HepG2 (cell line): ENCODE results near the gene CSTF1. TPM values are rescaled to one million over a fixed set of nuclear protein-coding genes. Genes with fewer than 3 reads are reported as not detected.

Experiments used
- CEBPG ChIP-seq: IDR thresholded peaks from 2 replicates; pipeline ENCODE4 v1.6.1; 2016
- HOXA3 ChIP-seq: sonication (generic); formaldehyde crosslinking; IDR thresholded peaks from 2 replicates; pipeline ENCODE4 v1.5.0; 2020; ENCODE audit warnings: missing genetic modification reagents
- KAT8 ChIP-seq: IDR thresholded peaks from 2 replicates; pipeline ENCODE4 v1.6.1; 2016; ENCODE audit warnings: missing genetic modification reagents, missing compliant biosample characterization
- KLF16 ChIP-seq, 2 experiments: sonication (generic) in 1 of 2; formaldehyde crosslinking in 1 of 2; IDR thresholded peaks; 2 replicates each; pipeline versions ENCODE4 v1.6.1 to v1.8.0; 2016 to 2023; ENCODE audit warnings: missing genetic modification reagents in 2 of 2, missing compliant biosample characterization in 1 of 2
- MBD4 ChIP-seq: IDR thresholded peaks from 2 replicates; pipeline ENCODE4 v1.6.1; 2012; ENCODE audit warnings: low read length, inconsistent platforms, borderline replicate concordance
- MIER2 ChIP-seq: IDR thresholded peaks from 2 replicates; pipeline ENCODE4 v1.6.1; 2016; ENCODE audit warnings: missing biosample characterization, missing genetic modification reagents
- MYNN ChIP-seq: sonication (generic); formaldehyde crosslinking; IDR thresholded peaks from 2 replicates; pipeline ENCODE4 v1.4.0; 2020; ENCODE audit warnings: mild to moderate bottlenecking, low read depth, missing genetic modification reagents
- NCOA1 ChIP-seq: sonication (generic); formaldehyde crosslinking; IDR thresholded peaks from 2 replicates; pipeline ENCODE4 v1.9.0; 2021; ENCODE audit warnings: missing genetic modification reagents
- NFKB2 ChIP-seq: sonication (generic); formaldehyde crosslinking; IDR thresholded peaks from 2 replicates; pipeline ENCODE4 v1.4.0; 2020; ENCODE audit warnings: missing genetic modification reagents, borderline replicate concordance
- ONECUT2 ChIP-seq: sonication (generic); formaldehyde crosslinking; IDR thresholded peaks from 2 replicates; pipeline ENCODE4 v1.4.0; 2020; ENCODE audit warnings: missing genetic modification reagents
- SRSF1 ChIP-seq: fragments of 200-400 bp; formaldehyde crosslinking; optimal IDR thresholded peaks from 2 replicates; pipeline ENCODE3; 2017; ENCODE audit warnings: mild to moderate bottlenecking, low read depth, low read length, moderate library complexity
- SRSF4 ChIP-seq: fragments of 200-400 bp; formaldehyde crosslinking; IDR thresholded peaks from one replicate; pipeline ENCODE4 v1.6.1; 2018; ENCODE audit warnings: mild to moderate bottlenecking, low read depth, low read length, moderate library complexity; ENCODE audit not compliant: poor library complexity, severe bottlenecking
- STAT5B ChIP-seq: sonication (generic); formaldehyde crosslinking; IDR thresholded peaks from 2 replicates; pipeline ENCODE4 v1.4.0; 2020; ENCODE audit warnings: missing genetic modification reagents
- TEAD2 ChIP-seq: sonication (generic); formaldehyde crosslinking; IDR thresholded peaks from 2 replicates; pipeline ENCODE4 v1.9.0; 2021; ENCODE audit warnings: missing genetic modification reagents
- ZFP37 ChIP-seq: sonication (generic); formaldehyde crosslinking; IDR thresholded peaks from 2 replicates; pipeline ENCODE4 v1.4.0; 2020; ENCODE audit warnings: missing genetic modification reagents, borderline replicate concordance
- ZNF335 ChIP-seq: sonication (generic); formaldehyde crosslinking; IDR thresholded peaks from 2 replicates; pipeline ENCODE4 v1.4.0; 2020; ENCODE audit warnings: missing genetic modification reagents
- ZNF44 ChIP-seq: sonication (generic); formaldehyde crosslinking; IDR thresholded peaks from 2 replicates; pipeline ENCODE4 v1.5.1; 2020; ENCODE audit warnings: mild to moderate bottlenecking, missing genetic modification reagents
- ZNF616 ChIP-seq: sonication (generic); formaldehyde crosslinking; IDR thresholded peaks from 2 replicates; pipeline ENCODE4 v1.5.0; 2020; ENCODE audit warnings: low read depth, mild to moderate bottlenecking, missing genetic modification reagents
- polyA plus RNA-seq, 8 experiments: library from polyadenylated mRNA; depleted of rRNA in 3 of 8; stranded (reverse) in 7 of 8; unstranded in 1 of 8; fragments of >200 nt; fragmentation: Illumina TruSeq in 4 of 8; extraction: Trizol in 4 of 8; gene quantifications; 2 replicates each; pipeline versions ENCODE4 v1.2.1 to v1.2.3, GENCODE V29; 2011 to 2016; ENCODE audit warnings: low read depth in 4 of 8, missing spikeins in 1 of 8, mixed read lengths in 1 of 8; ENCODE audit not compliant: insufficient read depth in 1 of 8
- total RNA-seq, 5 experiments: library from RNA; depleted of rRNA; stranded (reverse); fragments of >200 nt; fragmentation: Illumina TruSeq; extraction: Trizol; gene quantifications; 2 replicates each; pipeline ENCODE4 v1.2.3, GENCODE V29; 2016; ENCODE audit warnings: low read depth in 1 of 5
- TF ChIP-seq, protein P1 (sequence below): sonication (generic); formaldehyde crosslinking; IDR thresholded peaks from 2 replicates; pipeline ENCODE4 v1.8.0; 2022; ENCODE audit warnings: low read depth, missing genetic modification reagents
- TF ChIP-seq, protein P2 (sequence below): sonication (generic); formaldehyde crosslinking; IDR thresholded peaks from 2 replicates; pipeline ENCODE4 v1.9.0; 2022; ENCODE audit warnings: missing genetic modification reagents, mild to moderate bottlenecking, borderline replicate concordance
- TF ChIP-seq, protein P3 (sequence below): sonication (generic); formaldehyde crosslinking; conservative IDR thresholded peaks from 2 replicates; pipeline ENCODE4 v1.4.0; 2020; ENCODE audit warnings: missing genetic modification reagents
- TF ChIP-seq, protein P4 (sequence below): sonication (generic); formaldehyde crosslinking; IDR thresholded peaks from 2 replicates; pipeline ENCODE4 v1.4.0; 2020; ENCODE audit warnings: missing genetic modification reagents
- TF ChIP-seq, protein P5 (sequence below): sonication (generic); formaldehyde crosslinking; IDR thresholded peaks from 2 replicates; pipeline ENCODE4 v1.8.0; 2022; ENCODE audit warnings: mild to moderate bottlenecking, missing genetic modification reagents, borderline replicate concordance
- TF ChIP-seq, protein P6 (sequence below): sonication (generic); formaldehyde crosslinking; IDR thresholded peaks from 2 replicates; pipeline ENCODE4 v1.4.0; 2020; ENCODE audit warnings: mild to moderate bottlenecking, missing genetic modification reagents

The CSTF1 gene
- total and polyA plus RNA-seq, 2 of the 13 experiments (the other 11 are each of a cell fraction or from before 2014, with no cell fraction given): 70.9 to 100 TPM

DNA sequence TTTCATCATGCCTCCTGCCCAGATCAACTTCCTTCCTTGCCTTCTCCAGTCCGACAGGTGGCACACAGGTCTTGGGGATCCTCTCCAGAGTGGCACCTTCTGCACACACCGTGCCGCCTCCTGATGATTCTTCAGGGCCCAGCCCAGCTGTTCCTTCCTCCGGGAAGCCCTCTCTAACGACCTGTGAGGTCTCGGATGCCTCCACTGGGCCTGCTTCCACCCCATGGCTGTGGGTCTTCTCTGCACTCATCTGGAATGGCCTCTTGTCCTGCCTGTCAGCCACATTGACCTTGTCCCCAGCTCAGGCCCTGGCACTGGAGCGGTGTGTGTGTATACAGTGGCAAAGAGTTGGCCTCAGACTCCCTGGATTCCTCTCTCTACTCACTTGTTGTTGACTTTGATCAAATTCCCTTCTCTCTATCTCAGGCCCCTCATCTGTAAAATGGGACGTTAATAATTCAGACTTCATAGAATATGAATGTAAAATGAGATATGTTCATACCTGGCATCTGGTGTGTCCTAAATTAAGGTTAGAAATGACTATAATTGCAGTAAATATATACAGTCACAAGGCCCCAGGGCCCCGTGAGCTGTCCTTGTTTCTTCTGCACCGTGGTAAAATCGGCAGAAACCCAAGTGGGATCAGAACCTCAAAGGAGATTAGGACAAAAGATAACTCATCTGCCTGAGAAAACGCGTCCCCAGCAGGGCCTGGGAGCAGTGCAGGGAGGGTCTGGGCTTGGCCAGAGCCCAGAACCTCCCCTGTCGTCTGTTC is 32.1 kb upstream of the CSTF1 start (continued):
- TF ChIP-seq, protein P1, sequence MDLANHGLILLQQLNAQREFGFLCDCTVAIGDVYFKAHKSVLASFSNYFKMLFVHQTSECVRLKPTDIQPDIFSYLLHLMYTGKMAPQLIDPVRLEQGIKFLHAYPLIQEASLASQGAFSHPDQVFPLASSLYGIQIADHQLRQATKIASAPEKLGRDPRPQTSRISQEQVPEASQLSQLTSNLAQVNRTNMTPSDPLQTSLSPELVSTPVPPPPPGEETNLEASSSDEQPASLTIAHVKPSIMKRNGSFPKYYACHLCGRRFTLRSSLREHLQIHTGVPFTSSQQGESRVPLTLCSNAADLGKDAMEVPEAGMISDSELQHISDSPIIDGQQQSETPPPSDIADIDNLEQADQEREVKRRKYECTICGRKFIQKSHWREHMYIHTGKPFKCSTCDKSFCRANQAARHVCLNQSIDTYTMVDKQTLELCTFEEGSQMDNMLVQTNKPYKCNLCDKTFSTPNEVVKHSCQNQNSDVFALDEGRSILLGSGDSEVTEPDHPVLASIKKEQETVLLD: no peak
- TF ChIP-seq ZNF335 (no peak; the same call in 1 of the 2 replicates), ONECUT2 (no peak), SRSF4 (no peak), TEAD2 (no peak), ZFP37 (CRISPR knock-in tag) (no peak), MBD4 (no peak), STAT5B (no peak), KAT8 (no peak; the same call in none of the 2 replicates), KLF16 (CRISPR knock-in tag; IDR thresholded peaks at IDR 0.05) (no peak), HOXA3 (CRISPR knock-in tag) (no peak; the same call in 1 of the 2 replicates), ZNF616 (CRISPR knock-in tag) (peak; percentile 59; the same call in 1 of the 2 replicates), NCOA1 (CRISPR knock-in tag) (0 out of 2 replicates have a peak, but pooled peaks have one; percentile 38), SRSF1 (peak; percentile 38), NFKB2 (CRISPR knock-in tag) (peak; percentile 66; the same call in 1 of the 2 replicates), ZNF44 (CRISPR knock-in tag) (no peak), CEBPG (CRISPR knock-in tag) (no peak), MYNN (CRISPR knock-in tag) (no peak), MIER2 (peak; percentile 48; the same call in 1 of the 2 replicates)
- TF ChIP-seq, protein P2, sequence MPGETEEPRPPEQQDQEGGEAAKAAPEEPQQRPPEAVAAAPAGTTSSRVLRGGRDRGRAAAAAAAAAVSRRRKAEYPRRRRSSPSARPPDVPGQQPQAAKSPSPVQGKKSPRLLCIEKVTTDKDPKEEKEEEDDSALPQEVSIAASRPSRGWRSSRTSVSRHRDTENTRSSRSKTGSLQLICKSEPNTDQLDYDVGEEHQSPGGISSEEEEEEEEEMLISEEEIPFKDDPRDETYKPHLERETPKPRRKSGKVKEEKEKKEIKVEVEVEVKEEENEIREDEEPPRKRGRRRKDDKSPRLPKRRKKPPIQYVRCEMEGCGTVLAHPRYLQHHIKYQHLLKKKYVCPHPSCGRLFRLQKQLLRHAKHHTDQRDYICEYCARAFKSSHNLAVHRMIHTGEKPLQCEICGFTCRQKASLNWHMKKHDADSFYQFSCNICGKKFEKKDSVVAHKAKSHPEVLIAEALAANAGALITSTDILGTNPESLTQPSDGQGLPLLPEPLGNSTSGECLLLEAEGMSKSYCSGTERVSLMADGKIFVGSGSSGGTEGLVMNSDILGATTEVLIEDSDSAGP (CRISPR knock-in tag): peak; percentile 68; the same call in 1 of the 2 replicates
- TF ChIP-seq, protein P3, sequence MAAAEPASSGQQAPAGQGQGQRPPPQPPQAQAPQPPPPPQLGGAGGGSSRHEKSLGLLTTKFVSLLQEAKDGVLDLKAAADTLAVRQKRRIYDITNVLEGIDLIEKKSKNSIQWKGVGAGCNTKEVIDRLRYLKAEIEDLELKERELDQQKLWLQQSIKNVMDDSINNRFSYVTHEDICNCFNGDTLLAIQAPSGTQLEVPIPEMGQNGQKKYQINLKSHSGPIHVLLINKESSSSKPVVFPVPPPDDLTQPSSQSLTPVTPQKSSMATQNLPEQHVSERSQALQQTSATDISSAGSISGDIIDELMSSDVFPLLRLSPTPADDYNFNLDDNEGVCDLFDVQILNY (CRISPR knock-in tag): no peak
- TF ChIP-seq, protein P4, sequence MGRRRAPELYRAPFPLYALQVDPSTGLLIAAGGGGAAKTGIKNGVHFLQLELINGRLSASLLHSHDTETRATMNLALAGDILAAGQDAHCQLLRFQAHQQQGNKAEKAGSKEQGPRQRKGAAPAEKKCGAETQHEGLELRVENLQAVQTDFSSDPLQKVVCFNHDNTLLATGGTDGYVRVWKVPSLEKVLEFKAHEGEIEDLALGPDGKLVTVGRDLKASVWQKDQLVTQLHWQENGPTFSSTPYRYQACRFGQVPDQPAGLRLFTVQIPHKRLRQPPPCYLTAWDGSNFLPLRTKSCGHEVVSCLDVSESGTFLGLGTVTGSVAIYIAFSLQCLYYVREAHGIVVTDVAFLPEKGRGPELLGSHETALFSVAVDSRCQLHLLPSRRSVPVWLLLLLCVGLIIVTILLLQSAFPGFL: no peak
- TF ChIP-seq, protein P5, sequence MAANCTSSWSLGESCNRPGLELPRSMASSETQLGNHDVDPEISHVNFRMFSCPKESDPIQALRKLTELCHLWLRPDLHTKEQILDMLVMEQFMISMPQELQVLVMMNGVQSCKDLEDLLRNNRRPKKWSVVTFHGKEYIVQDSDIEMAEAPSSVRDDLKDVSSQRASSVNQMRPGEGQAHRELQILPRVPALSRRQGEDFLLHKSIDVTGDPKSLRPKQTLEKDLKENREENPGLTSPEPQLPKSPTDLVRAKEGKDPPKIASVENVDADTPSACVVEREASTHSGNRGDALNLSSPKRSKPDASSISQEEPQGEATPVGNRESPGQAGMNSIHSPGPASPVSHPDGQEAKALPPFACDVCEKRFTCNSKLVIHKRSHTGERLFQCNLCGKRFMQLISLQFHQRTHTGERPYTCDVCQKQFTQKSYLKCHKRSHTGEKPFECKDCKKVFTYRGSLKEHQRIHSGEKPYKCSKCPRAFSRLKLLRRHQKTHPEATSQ (CRISPR knock-in tag): no peak
- TF ChIP-seq, protein P6, sequence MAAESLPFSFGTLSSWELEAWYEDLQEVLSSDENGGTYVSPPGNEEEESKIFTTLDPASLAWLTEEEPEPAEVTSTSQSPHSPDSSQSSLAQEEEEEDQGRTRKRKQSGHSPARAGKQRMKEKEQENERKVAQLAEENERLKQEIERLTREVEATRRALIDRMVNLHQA (CRISPR knock-in tag): no peak
